Frontal cortex (tissue), 4 donors: ENCODE data around the gene RNF175. TPM values are rescaled to one million over a fixed set of nuclear protein-coding genes. Genes with fewer than 3 reads are reported as not detected.

Experiments
- DNase-seq, 2 donors: peaks; one replicate each; pipeline ENCODE4 v3.0.0; 2012; ENCODE audit warnings: low spot score in 2 of 2
- FAIRE-seq: peaks from 2 replicates; lab custom pipeline; 2012; peaks lifted over from hg19 to GRCh38; lab: Jason Lieb, UNC
- total RNA-seq: library from RNA; depleted of rRNA; stranded (reverse); fragments of >200 nt; gene quantifications from one replicate; pipeline ENCODE4 v1.2.3, GENCODE V29; 2014
- donor health status: control.
- donor health status: control.
- donor health status: control.

Gene RNF175
- total RNA-seq, 1 donor from 2014 or later = 31.0 TPM

- DNase-seq = no peak
- no peak for FAIRE-seq
These were observed 27.3 kb upstream of the RNF175 start for GRCh38 chr4:153787061-153787560.

GRCh38 chr4:153785910-153786721 lies 26.3 kb upstream of the RNF175 start:
- no peak for FAIRE-seq

GRCh38 chr4:153784166-153784699 lies 24.4 kb upstream of the RNF175 start:
- FAIRE-seq = no peak
- DNase-seq = no peak

More at GRCh38 chr4:153785910-153786721, 26.3 kb upstream of the RNF175 start:
- no peak for DNase-seq

- FAIRE-seq (no peak), DNase-seq (no peak)
These were observed 22.8 kb upstream of the RNF175 start for GRCh38 chr4:153782581-153782980.

- DNase-seq (no peak), FAIRE-seq (no peak)
These were observed 22.0 kb upstream of the RNF175 start for GRCh38 chr4:153781717-153782416.

GRCh38 chr4:153781280-153781679 lies 21.5 kb upstream of the RNF175 start:
- FAIRE-seq = no peak
- no peak for DNase-seq

GRCh38 chr4:153780876-153781275 lies 21.1 kb upstream of the RNF175 start:
- FAIRE-seq (no peak), DNase-seq (no peak)

- FAIRE-seq (no peak), DNase-seq (no peak)
These were observed 20.4 kb upstream of the RNF175 start for GRCh38 chr4:153780221-153780620.

GRCh38 chr4:153778383-153778782 lies 18.6 kb upstream of the RNF175 start:
- no peak for FAIRE-seq
- DNase-seq = no peak

- no peak for FAIRE-seq
- no peak for DNase-seq
These were observed 17.6 kb upstream of the RNF175 start for GRCh38 chr4:153777421-153777820.

GRCh38 chr4:153776601-153777000 lies 16.8 kb upstream of the RNF175 start:
- FAIRE-seq = no peak
- no peak for DNase-seq

- DNase-seq (no peak), FAIRE-seq (no peak)
These were observed 13.4 kb upstream of the RNF175 start for GRCh38 chr4:153773236-153773690.

- FAIRE-seq (no peak), DNase-seq (no peak)
These were observed 11.2 kb upstream of the RNF175 start for GRCh38 chr4:153771046-153771445.

- DNase-seq (no peak), FAIRE-seq (no peak)
These were observed 6.9 kb upstream of the RNF175 start for GRCh38 chr4:153766758-153767157.

GRCh38 chr4:153765894-153766293 lies 6.1 kb upstream of the RNF175 start:
- FAIRE-seq (no peak), DNase-seq (no peak)

- no peak for FAIRE-seq
- no peak for DNase-seq
These were observed 5.0 kb upstream of the RNF175 start for GRCh38 chr4:153764601-153765368.

- no peak for FAIRE-seq
- DNase-seq = no peak
These were observed 3.6 kb upstream of the RNF175 start for GRCh38 chr4:153763404-153763803.

- FAIRE-seq = no peak
- DNase-seq = no peak
These were observed 977 bp downstream of the RNF175 start for GRCh38 chr4:153758688-153759406.

- FAIRE-seq (no peak), DNase-seq (no peak)
These were observed 1.7 kb downstream of the RNF175 start for GRCh38 chr4:153758136-153758535.
